Ovary (tissue), 3 donors: Measurements from ENCODE around the gene GUCY1A2.

Experiments
- CTCF ChIP-seq, 3 donors: fragments of 450-650 bp in 2 of 3; fragments of 200-600 bp in 1 of 3; IDR thresholded peaks; one replicate each; pipeline versions ENCODE4 v1.5.1 to v1.8.0; 2016 to 2022; ENCODE audit warnings: antibody characterized with exemption in 3 of 3, mild to moderate bottlenecking in 1 of 3
- EP300 ChIP-seq: sonication (generic); formaldehyde crosslinking; IDR thresholded peaks from one replicate; pipeline ENCODE4 v1.6.1; 2017; ENCODE audit warnings: antibody characterized with exemption
- POLR2A ChIP-seq: fragments of 450-650 bp; IDR thresholded peaks from one replicate; pipeline ENCODE4 v1.6.1; 2017; ENCODE audit warnings: antibody characterized with exemption, mild to moderate bottlenecking, moderate library complexity
- donor health status: DM: no; HTN: no; CAD: no.

- TF ChIP-seq EP300 = no peak
- TF ChIP-seq CTCF (IDR thresholded peaks at IDR 0.05) = no peak
- TF ChIP-seq POLR2A = no peak
Measured at GRCh38 chr11:106761240-106761639, 257.0 kb downstream of the GUCY1A2 start.
